Hematopoietic multipotent progenitor cell treated with erythropoietin and hydrocortisone succinate and interleukin-3 and kit ligand, for 4 days (in vitro differentiated cells): ENCODE measurements around the gene SLC29A3.

ENCODE experiments used
- DNase-seq: peaks from one replicate; pipeline ENCODE4 v3.0.0-alpha.2; 2015

Gene SLC29A3

GRCh38 chr10:71395621-71396020, 76.6 kb downstream of the SLC29A3 start:
- no peak for DNase-seq

- peak; percentile 76 for DNase-seq
These were observed 77.1 kb downstream of the SLC29A3 start for GRCh38 chr10:71396084-71396710.

GRCh38 chr10:71396711-71397295, 77.7 kb downstream of the SLC29A3 start, which contains the start of gene CDH23:
Gene CDH23, plus strand, starts transcription at chr10:71396920. Its CDS starts 42,912 bp downstream, at chr10:71439832.
- DNase-seq: peak; percentile 35

- no peak for DNase-seq
These were observed 78.5 kb downstream of the SLC29A3 start for GRCh38 chr10:71397296-71398212.

- no peak for DNase-seq
These were observed 79.9 kb downstream of the SLC29A3 start for GRCh38 chr10:71398976-71399375.

- DNase-seq: no peak
These were observed 80.9 kb downstream of the SLC29A3 start for GRCh38 chr10:71399946-71400345.

GRCh38 chr10:71401056-71401455, 82.0 kb downstream of the SLC29A3 start:
- DNase-seq: no peak

GRCh38 chr10:71402005-71402404, 82.9 kb downstream of the SLC29A3 start:
- DNase-seq: no peak

GRCh38 chr10:71404503-71405295, 85.6 kb downstream of the SLC29A3 start:
- DNase-seq: no peak

GRCh38 chr10:71406878-71407277, 87.8 kb downstream of the SLC29A3 start:
- DNase-seq: no peak

GRCh38 chr10:71408436-71409225, 89.6 kb downstream of the SLC29A3 start:
- DNase-seq: no peak

- no peak for DNase-seq
These were observed 90.6 kb downstream of the SLC29A3 start for GRCh38 chr10:71409516-71410104.
